Neural cell (in vitro differentiated cells): Measurements from ENCODE around the gene ALDOA.

ENCODE experiments used
- EZH2 ChIP-seq: fragments of 200-600, 300-800 bp; shearing (Covaris generic), sonication (generic); IDR thresholded peaks from 2 replicates; pipeline ENCODE4 v1.6.1; 2014; ENCODE audit warnings: antibody characterized with exemption, low read length, borderline replicate concordance, mild to moderate bottlenecking; ENCODE audit not compliant: insufficient read depth, poor library complexity, severe bottlenecking
- MXI1 ChIP-seq: fragments of 450-650 bp; conservative IDR thresholded peaks from 2 replicates; pipeline ENCODE4 v1.6.1; 2014; ENCODE audit warnings: antibody characterized with exemption, mild to moderate bottlenecking; ENCODE audit not compliant: poor library complexity, severe bottlenecking
- REST ChIP-seq: IDR thresholded peaks from 2 replicates; pipeline ENCODE4 v1.6.1; 2012; ENCODE audit warnings: borderline replicate concordance
- TF ChIP-seq, protein P1 (sequence below): fragments of 450-650 bp; IDR thresholded peaks from 2 replicates; pipeline ENCODE4 v1.5.1; 2014; ENCODE audit warnings: antibody characterized with exemption, mild to moderate bottlenecking, moderate library complexity; ENCODE audit not compliant: poor library complexity, severe bottlenecking

DNA sequence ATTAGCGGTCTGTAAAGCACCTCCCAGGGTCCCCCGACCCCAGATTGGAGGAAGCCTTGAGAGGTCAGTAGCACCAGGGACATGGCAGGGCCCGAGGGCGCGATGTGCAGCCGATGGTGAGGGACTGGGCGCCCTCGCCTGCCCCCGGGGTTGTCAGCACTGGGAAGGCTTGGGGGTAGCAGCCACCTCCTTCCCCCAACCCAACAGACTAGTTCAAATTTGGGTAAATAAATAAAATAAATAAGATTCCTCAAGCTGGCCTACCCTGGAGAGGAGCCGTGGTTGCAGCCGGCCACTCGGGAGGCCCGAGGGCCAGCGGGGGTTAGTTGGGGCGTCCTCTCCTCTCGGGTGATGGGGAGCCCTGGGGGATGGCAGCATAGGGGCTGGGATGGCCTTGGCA is 41.1 kb upstream of the ALDOA start:
- TF ChIP-seq, protein P1, sequence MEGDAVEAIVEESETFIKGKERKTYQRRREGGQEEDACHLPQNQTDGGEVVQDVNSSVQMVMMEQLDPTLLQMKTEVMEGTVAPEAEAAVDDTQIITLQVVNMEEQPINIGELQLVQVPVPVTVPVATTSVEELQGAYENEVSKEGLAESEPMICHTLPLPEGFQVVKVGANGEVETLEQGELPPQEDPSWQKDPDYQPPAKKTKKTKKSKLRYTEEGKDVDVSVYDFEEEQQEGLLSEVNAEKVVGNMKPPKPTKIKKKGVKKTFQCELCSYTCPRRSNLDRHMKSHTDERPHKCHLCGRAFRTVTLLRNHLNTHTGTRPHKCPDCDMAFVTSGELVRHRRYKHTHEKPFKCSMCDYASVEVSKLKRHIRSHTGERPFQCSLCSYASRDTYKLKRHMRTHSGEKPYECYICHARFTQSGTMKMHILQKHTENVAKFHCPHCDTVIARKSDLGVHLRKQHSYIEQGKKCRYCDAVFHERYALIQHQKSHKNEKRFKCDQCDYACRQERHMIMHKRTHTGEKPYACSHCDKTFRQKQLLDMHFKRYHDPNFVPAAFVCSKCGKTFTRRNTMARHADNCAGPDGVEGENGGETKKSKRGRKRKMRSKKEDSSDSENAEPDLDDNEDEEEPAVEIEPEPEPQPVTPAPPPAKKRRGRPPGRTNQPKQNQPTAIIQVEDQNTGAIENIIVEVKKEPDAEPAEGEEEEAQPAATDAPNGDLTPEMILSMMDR, result no peak
- no peak for TF ChIP-seq EZH2
- no peak for TF ChIP-seq REST
- TF ChIP-seq MXI1, result no peak
